T-helper 2 cell (primary cell): ENCODE measurements around the gene USP21.
A peak's percentile ranks its signal among the peaks of the same experiment; 100 is the strongest.
"Not testable (repeated sequence)": the region's sequence is repeated elsewhere in the genome, so short reads cannot be mapped to it uniquely, and the experiment has no call there.

Experiments used
- DNase-seq, 5 experiments: peaks; one replicate each; pipeline versions ENCODE4 v3.0.0 to v3.0.0-alpha.2; 2012 to 2022
- total RNA-seq, 2 donors: gene quantifications; one replicate each; lab custom pipeline; 2026; lab: John Stamatoyannopoulos, UW

The USP21 gene
- 27.7 to 32.5 reads per million in 2 donors for total RNA-seq

DNA sequence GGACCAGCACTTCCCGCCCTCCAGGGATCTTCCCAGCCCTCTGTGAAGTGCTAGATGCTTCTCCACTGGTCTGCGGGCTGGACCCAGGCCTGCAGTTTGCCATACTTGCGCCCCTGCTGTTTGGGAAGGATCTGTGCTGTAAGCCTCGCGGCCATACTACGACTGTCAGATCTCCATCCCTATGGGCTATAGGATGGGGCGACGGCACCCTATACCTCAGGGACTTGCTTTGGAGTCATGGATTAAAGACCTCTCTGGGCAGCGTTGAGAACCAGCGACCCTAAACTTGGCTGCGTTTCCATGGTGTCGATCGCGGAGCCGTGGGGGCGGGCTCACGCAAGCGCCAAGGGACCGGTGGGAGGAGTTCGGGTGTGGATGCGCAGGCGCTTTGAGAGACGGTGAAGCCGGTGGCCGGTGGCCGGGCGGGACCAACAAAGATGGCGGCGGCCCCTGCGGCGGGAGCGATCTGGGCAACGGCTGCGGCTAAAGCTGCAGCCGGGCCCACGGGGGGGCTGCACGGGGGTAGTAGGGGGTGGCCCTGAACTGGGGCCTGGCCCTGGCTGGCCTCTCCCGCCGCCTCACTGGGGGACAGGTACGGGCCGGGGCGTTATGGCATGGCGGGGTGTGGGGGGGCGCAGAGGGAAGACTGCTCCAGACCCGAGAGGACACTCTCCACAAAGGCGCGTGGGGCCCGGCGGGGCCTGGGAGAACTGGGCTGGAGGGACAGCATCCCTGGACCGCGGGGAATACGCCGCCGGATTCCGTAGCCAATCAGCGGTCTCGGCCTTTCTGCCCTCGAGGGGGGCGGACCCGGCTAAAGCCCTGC, at the start of gene USP21:
Gene USP21, plus strand, starts transcription at position 414 of the 826 bp plus-strand sequence. CDS start 1,141 bp downstream, outside the sequence.
- peak; percentile 84 to 90 (median 87) for DNase-seq

GRCh38 chr1:161111117-161111516, 48.2 kb upstream of the USP21 start:
- no peak for DNase-seq

DNA sequence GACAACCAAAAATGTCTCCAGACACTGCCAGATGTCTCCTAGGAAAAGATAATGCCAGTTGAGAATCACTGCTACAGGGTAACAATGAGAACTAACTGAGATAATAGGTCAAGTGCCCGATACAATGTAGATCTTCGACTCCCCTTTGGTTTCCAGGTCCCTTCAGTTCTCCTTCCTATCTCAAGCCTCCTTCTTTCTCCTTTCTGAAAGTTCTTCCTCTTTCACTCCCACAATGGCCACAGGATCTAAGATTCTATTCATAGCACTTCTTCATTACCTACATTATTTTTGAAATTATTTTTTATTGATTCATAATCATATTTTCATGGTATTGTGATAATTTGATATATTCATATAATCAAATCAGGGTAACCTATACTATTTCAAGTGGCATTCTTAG, 47.8 kb upstream of the USP21 start:
- no peak for DNase-seq

DNA sequence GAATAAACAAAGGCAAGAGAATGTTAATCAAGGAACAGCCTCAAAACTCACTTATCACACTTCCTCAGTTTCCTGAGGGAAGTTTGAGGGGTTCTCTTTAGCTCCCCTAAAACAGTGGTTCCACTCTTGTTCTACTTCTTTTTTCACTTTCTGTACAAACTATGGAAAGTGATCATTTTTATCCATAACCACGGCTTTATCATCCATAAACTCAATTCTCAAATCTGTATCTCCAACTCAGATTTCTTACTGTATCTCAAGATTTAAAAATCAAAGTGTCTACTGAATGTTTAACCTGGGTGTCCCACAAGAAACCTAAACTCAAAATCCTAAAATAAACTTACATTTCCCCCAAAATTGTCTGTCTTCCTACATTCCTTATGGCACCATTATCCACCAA, 45.4 kb upstream of the USP21 start:
- no peak for DNase-seq

DNA sequence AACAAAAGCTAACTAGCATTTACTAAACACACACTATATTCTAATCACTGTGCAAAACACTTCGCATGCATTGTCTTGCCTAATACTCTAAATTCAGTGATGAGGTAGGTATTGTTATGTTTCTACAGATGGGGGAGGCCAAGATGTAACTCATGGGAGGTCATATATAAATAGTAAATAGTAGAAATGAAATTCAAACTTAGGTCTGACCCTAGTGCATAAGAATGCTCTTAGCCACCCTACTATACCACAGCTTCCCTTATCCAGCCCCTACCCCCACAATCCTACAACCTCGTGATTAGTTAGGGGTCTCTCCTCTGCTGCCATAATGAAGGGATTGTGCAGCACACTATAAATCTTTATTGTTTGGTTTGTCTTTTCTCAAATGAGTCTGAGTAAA, 44.7 kb upstream of the USP21 start:
- DNase-seq, result no peak

- peak in 1 of 5 experiments; percentile 38 for DNase-seq
Measured at GRCh38 chr1:161115132-161115711, 44.1 kb upstream of the USP21 start.

DNA sequence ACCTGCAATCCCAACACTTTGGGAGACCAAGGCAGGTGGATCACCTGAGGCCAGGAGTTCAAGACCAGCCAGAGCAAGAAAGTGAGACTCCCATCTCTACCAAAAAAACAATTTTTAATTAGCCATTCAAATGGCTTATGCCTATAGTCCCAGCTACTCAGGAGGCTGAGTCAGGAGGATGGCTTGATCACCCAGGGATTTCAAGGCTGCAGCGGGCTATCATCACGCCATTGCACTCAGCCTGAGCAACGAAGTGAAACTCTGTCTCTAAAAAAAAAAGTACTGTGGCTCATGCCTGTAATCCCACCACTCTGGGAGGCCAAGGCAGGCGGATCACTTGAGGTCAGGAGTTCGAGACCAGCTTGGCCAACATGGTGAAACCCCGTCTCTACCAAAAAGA, 43.3 kb upstream of the USP21 start:
- DNase-seq, result not testable (repeated sequence)

GRCh38 chr1:161117759-161118581, 41.3 kb upstream of the USP21 start, which contains the start of the genes NIT1 and PFDN2:
Gene NIT1 (plus strand): TSS chr1:161118105. CDS start chr1:161118177, 72 bp downstream.
Gene PFDN2 (minus strand): TSS chr1:161118037. CDS start chr1:161118026, 11 bp downstream.
- DNase-seq, result peak; percentile 70 to 89 (median 79)

DNA sequence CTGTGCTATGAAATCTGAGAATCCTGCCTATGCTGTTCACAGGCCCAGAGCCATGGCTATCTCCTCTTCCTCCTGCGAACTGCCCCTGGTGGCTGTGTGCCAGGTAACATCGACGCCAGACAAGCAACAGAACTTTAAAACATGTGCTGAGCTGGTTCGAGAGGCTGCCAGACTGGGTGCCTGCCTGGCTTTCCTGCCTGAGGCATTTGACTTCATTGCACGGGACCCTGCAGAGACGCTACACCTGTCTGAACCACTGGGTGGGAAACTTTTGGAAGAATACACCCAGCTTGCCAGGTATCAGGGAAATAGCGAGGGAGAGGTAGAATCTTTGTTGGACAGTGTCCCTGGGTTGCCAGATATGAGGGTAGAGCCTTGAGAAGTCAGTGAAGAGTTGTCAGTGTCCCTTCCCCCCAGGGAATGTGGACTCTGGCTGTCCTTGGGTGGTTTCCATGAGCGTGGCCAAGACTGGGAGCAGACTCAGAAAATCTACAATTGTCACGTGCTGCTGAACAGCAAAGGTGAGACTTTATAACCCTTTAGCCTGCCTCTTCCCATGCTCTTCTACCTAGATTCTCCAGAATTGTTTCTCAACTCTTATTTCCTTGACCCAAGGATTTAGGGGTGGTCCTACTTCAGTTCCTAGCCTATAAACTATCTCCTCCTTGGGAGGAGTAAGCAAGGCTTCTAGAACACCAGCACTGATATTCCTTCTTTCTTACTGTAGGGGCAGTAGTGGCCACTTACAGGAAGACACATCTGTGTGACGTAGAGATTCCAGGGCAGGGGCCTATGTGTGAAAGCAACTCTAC, 40.0 kb upstream of the USP21 start:
- peak in 4 of 5 experiments; percentile 55 to 84 (median 58) for DNase-seq

GRCh38 chr1:161121042-161121650, 38.2 kb upstream of the USP21 start:
- no peak for DNase-seq

- no peak for DNase-seq
Measured at GRCh38 chr1:161121834-161122233, 37.5 kb upstream of the USP21 start.

- no peak for DNase-seq
Measured at GRCh38 chr1:161122967-161123366, 36.3 kb upstream of the USP21 start.

- DNase-seq, result no peak
Measured at GRCh38 chr1:161127649-161128048, 31.7 kb upstream of the USP21 start.

GRCh38 chr1:161128591-161129420, 30.5 kb upstream of the USP21 start:
- no peak for DNase-seq

GRCh38 chr1:161130266-161130665, 29.0 kb upstream of the USP21 start:
- no peak for DNase-seq

- DNase-seq, result peak in 2 of 5 experiments; percentile 19 to 20
Measured at GRCh38 chr1:161131523-161132409, 27.5 kb upstream of the USP21 start.

- DNase-seq, result peak; percentile 76 to 98 (median 91)
Measured at GRCh38 chr1:161132410-161133219, 26.7 kb upstream of the USP21 start, which contains the start of gene DEDD. Gene DEDD (minus strand): TSS chr1:161132667. CDS start chr1:161124462, 8,205 bp downstream.

DNA sequence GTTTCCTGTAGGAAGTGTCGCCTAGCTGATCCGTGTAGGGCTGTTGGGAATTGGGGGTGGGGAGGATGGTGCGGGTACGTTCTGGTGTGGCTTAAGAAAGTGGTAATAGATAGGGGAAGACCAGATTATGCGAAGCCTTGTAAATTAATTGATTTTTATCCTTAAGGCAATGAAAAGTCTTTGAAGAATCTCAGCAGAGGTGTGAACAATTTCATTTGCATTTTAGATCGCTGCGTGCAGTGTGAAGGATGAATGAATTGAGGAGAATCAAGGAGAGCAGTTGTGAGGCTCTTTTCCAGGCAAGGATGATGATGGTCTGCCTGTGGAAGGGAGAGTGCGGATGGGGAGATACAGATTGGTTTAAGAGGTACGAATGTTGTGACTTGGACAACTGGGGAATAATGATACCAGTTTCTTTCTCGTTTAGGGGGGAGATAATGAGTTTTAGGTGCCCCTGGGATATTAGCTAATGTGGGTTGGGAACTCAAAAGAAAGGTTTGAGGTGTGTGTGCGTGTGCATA, 26.0 kb upstream of the USP21 start:
- no peak for DNase-seq
